Thyroid gland (tissue), 4 donors: ENCODE results near the gene ASIC5. TPM values are rescaled to one million over a fixed set of nuclear protein-coding genes. Genes with fewer than 3 reads are reported as not detected.
"Not testable (repeated sequence)": the region's sequence is repeated elsewhere in the genome, so short reads cannot be mapped to it uniquely, and the experiment has no call there.

ENCODE experiments used
- DNase-seq, 2 donors: peaks; one replicate each; pipeline ENCODE4 v3.0.0-alpha.2; 2019
- H3K27ac ChIP-seq, 3 donors: fragments of 200-600 bp; sonication (generic); 1 replicate in 2 of 3; 2 replicates in 1 of 3; pipeline ENCODE4 v1.5.1; 2016 to 2019; ENCODE audit warnings: mild to moderate bottlenecking in 1 of 3, moderate library complexity in 1 of 3
- H3K27me3 ChIP-seq: fragments of 200-600 bp; sonication (generic); one replicate; pipeline ENCODE4 v1.5.1; 2019
- H3K36me3 ChIP-seq, 2 donors: fragments of 200-600 bp; sonication (generic); one replicate each; pipeline ENCODE4 v1.5.1; 2016 to 2019
- H3K4me1 ChIP-seq, 2 donors: fragments of 200-600 bp; sonication (generic); one replicate each; pipeline ENCODE4 v1.5.1; 2017 to 2019
- H3K4me3 ChIP-seq, 3 donors: fragments of 200-600 bp; sonication (generic); replicated peaks in 1 of 3; 1 replicate in 2 of 3; 2 replicates in 1 of 3; pipeline ENCODE4 v1.5.1; 2016; ENCODE audit warnings: mild to moderate bottlenecking in 1 of 3
- H3K9me3 ChIP-seq: fragments of 200-600 bp; sonication (generic); one replicate; pipeline ENCODE4 v1.5.1; 2017
- CTCF ChIP-seq, 6 experiments: fragments of 200-600 bp in 3 of 6; fragments of 450-650 bp in 3 of 6; sonication (generic) in 3 of 6; IDR thresholded peaks; one replicate each; pipeline ENCODE4 v1.5.1; 2016 to 2019; ENCODE audit warnings: antibody characterized with exemption in 6 of 6, mild to moderate bottlenecking in 2 of 6, inconsistent platforms in 1 of 6, moderate library complexity in 1 of 6
- POLR2A ChIP-seq, 2 donors: fragments of 450-650 bp; IDR thresholded peaks; one replicate each; pipeline ENCODE4 v1.6.1; 2017; ENCODE audit warnings: antibody characterized with exemption in 2 of 2, mild to moderate bottlenecking in 2 of 2, moderate library complexity in 1 of 2
- WGBS, 2 donors: methylation state at CpG; one replicate each; pipeline ENCODE4 v1.1.5; 2017; 5-methylcytosine and 5-hydroxymethylcytosine counted together
- intact Hi-C: fragments of 100-400 bp; cut with DNase I; formaldehyde crosslinking; loops from one replicate; pipeline ENCODE4 v1.15.1; 2023
- total RNA-seq, 4 donors: library from RNA; depleted of rRNA; stranded (reverse); fragments of >200 nt; gene quantifications; one replicate each; pipeline ENCODE4 v1.2.3, GENCODE V29; 2016

The ASIC5 gene
- total RNA-seq, 4 donors from 2014 or later, result not detected

- H3K4me1 ChIP-seq, result no peaks in the 10 kb centered on the region
- H3K9me3 ChIP-seq, result no peaks in the 10 kb centered on the region
- TF ChIP-seq CTCF (IDR thresholded peaks at IDR 0.05) (no peak), POLR2A (IDR thresholded peaks at IDR 0.05) (no peak)
- no peak within 1 kb of the TSS for H3K4me3 ChIP-seq
- WGBS, 2 donors, result 63 to 73% methylated on average over 1 of the region's 1 CpG
- DNase-seq, result no peak
- no peak within 1 kb of the TSS for H3K27ac ChIP-seq
- H3K36me3 ChIP-seq, result no peaks in the 10 kb centered on the region
- no peaks in the 10 kb centered on the region for H3K27me3 ChIP-seq
- intact Hi-C loops, result no loop called here
Observed at GRCh38 chr4:155903453-155903852, 37.4 kb upstream of the ASIC5 start, which contains the start of gene TDO2. TDO2 (plus strand) TSS chr4:155903696; CDS start chr4:155903759, 63 bp downstream.

- intact Hi-C loops, result no loop called here
- H3K4me1 ChIP-seq, result no peaks in the 10 kb centered on the region
- no peak overlapping the region for H3K4me3 ChIP-seq
- H3K36me3 ChIP-seq, result no peaks in the 10 kb centered on the region
- DNase-seq, result no peak
- H3K27me3 ChIP-seq, result no peaks in the 10 kb centered on the region
- TF ChIP-seq POLR2A (IDR thresholded peaks at IDR 0.05), result no peak
- no peak for TF ChIP-seq CTCF (IDR thresholded peaks at IDR 0.05)
- H3K9me3 ChIP-seq, result no peaks in the 10 kb centered on the region
- H3K27ac ChIP-seq, result no peak overlapping the region
- 90 to 91% methylated on average over 2 of the region's 2 CpGs for WGBS, 2 donors
Observed at GRCh38 chr4:155901013-155901412, 34.9 kb upstream of the ASIC5 start.

- Histone ChIP-seq H3K4me1 (no peaks in the 10 kb centered on the region), H3K27me3 (no peaks in the 10 kb centered on the region), H3K36me3 (no peaks in the 10 kb centered on the region), H3K9me3 (no peaks in the 10 kb centered on the region), H3K4me3 (no peak overlapping the region), H3K27ac (no peak overlapping the region)
- WGBS, 2 donors, result 64 to 72% methylated on average over 1 of the region's 1 CpG
- intact Hi-C loops, result no loop called here
- TF ChIP-seq CTCF (IDR thresholded peaks at IDR 0.05), result no peak
- TF ChIP-seq POLR2A (IDR thresholded peaks at IDR 0.05), result no peak
- no peak for DNase-seq
Observed at GRCh38 chr4:155900381-155900780, 34.3 kb upstream of the ASIC5 start.

DNA sequence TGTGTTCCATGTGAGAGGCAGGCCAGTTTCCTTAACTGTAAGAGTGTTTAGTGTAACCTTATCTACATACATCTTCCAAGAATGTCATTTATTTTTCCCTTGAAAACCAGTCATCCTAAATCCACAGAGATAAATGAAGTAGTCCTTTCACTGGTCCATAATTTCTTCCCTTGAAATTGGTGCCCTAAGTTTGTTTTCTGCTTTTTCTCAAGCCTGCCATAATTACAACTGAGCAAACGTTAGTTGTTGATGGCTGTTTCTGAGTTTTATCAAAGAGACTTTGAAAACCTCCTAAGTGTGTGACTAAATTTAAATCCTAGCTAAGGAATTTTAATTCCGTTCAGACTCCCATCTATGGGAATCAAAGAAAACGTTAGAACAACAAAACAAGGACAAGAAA, 33.8 kb upstream of the ASIC5 start:
- WGBS, 2 donors, result 26 to 35% methylated on average over 3 of the region's 3 CpGs
- Histone ChIP-seq H3K4me3 (no peak overlapping the region), H3K36me3 (no peaks in the 10 kb centered on the region), H3K9me3 (no peaks in the 10 kb centered on the region), H3K27me3 (no peaks in the 10 kb centered on the region), H3K4me1 (no peaks in the 10 kb centered on the region), H3K27ac (no peak overlapping the region)
- no peak for DNase-seq
- intact Hi-C loops, result no loop called here
- TF ChIP-seq POLR2A (IDR thresholded peaks at IDR 0.05), result no peak

- H3K4me1 ChIP-seq, H3K27me3 ChIP-seq, H3K36me3 ChIP-seq, H3K27ac ChIP-seq, H3K9me3 ChIP-seq, H3K4me3 ChIP-seq, DNase-seq, intact Hi-C loops: not testable (repeated sequence)
- WGBS, 2 donors, result 82 to 85% methylated on average over 2 of the region's 2 CpGs
Observed at GRCh38 chr4:155898371-155898770, 32.3 kb upstream of the ASIC5 start.

GRCh38 chr4:155891058-155891457, 25.0 kb upstream of the ASIC5 start:
- no peaks in the 10 kb centered on the region for H3K4me1 ChIP-seq
- no peaks in the 10 kb centered on the region for H3K9me3 ChIP-seq
- H3K27ac ChIP-seq, result no peak overlapping the region
- WGBS, 2 donors, result 82% methylated on average over 3 of the region's 3 CpGs
- H3K4me3 ChIP-seq, result no peak overlapping the region
- H3K36me3 ChIP-seq, result no peaks in the 10 kb centered on the region
- no peaks in the 10 kb centered on the region for H3K27me3 ChIP-seq
- DNase-seq, result no peak
- TF ChIP-seq POLR2A (IDR thresholded peaks at IDR 0.05), result no peak
- TF ChIP-seq CTCF (IDR thresholded peaks at IDR 0.05), result no peak
- intact Hi-C loops, result no loop called here
